MCF 10A (cell line): Measurements from ENCODE around the gene NELL1. TPM values are rescaled to one million over a fixed set of nuclear protein-coding genes. Genes with fewer than 3 reads are reported as not detected.

Source experiments
- BruUV-seq: library from RNA; stranded (reverse); fragments of 400-500 nt; replicated peaks from 2 replicates; lab custom pipeline; 2021; lab: Mats Ljungman, UMichigan
- CTCF ChIA-PET: fragments of 300-600 bp; sonication (Branson Sonifier 250); formaldehyde crosslinking; extraction: SDS; loops from one replicate; lab custom pipeline; 2021; ENCODE audit warnings: antibody characterized with exemption, inconsistent platforms; lab: Yijun Ruan, JAX
- POLR2A ChIA-PET: fragments of 300-600, 350-650 bp; sonication (Branson Sonifier 250); formaldehyde crosslinking; extraction: SDS; loops from one replicate; lab custom pipeline; 2020; ENCODE audit warnings: antibody characterized with exemption, inconsistent platforms; lab: Yijun Ruan, JAX
- DNase-seq: peaks from one replicate; pipeline ENCODE4 v3.0.0-alpha.2; 2018; ENCODE audit not compliant: unreplicated experiment
- H3K27ac Mint-ChIP-seq: one replicate; pipeline ENCODE4 v1.8.0; 2022; ENCODE audit warnings: mild to moderate bottlenecking, low read depth, mixed read lengths; ENCODE audit not compliant: unreplicated experiment
- H3K27me3 Mint-ChIP-seq: one replicate; pipeline ENCODE4 v1.8.0; 2022; ENCODE audit warnings: mixed read lengths; ENCODE audit not compliant: insufficient read depth, unreplicated experiment
- H3K36me3 Mint-ChIP-seq: one replicate; pipeline ENCODE4 v1.8.0; 2022; ENCODE audit warnings: mild to moderate bottlenecking, moderate library complexity, mixed read lengths; ENCODE audit not compliant: insufficient read depth, unreplicated experiment
- H3K4me1 Mint-ChIP-seq: one replicate; pipeline ENCODE4 v1.8.0; 2022; ENCODE audit warnings: mixed read lengths; ENCODE audit not compliant: insufficient read depth, unreplicated experiment
- H3K4me3 Mint-ChIP-seq: one replicate; pipeline ENCODE4 v1.8.0; 2022; ENCODE audit warnings: mild to moderate bottlenecking, moderate library complexity, mixed read lengths; ENCODE audit not compliant: unreplicated experiment
- H3K9me3 Mint-ChIP-seq: one replicate; pipeline ENCODE4 v1.8.0; 2022; ENCODE audit warnings: mixed read lengths; ENCODE audit not compliant: unreplicated experiment
- intact Hi-C: fragments of 100-400 bp; cut with micrococcal nuclease; formaldehyde crosslinking; loops from 2 replicates; pipeline ENCODE4 v1.14.1; 2022
- total RNA-seq: library from RNA; stranded (reverse); gene quantifications from 2 replicates; pipeline ENCODE4 v1.2.3, GENCODE V29; 2022
- TF ChIP-seq, protein P1 (sequence below): fragments of 200-600 bp; IDR thresholded peaks from one replicate; pipeline ENCODE4 v1.8.0; 2022; ENCODE audit warnings: antibody characterized with exemption, mild to moderate bottlenecking; ENCODE audit not compliant: unreplicated experiment

NELL1 gene
- total RNA-seq, 1 experiment from 2014 or later = not detected

- no peaks in the 10 kb centered on the region for H3K36me3 Mint-ChIP-seq
- H3K4me3 Mint-ChIP-seq = no peak overlapping the region
- no TSS peak for BruUV-seq
- no peak overlapping the region for H3K27ac Mint-ChIP-seq
- H3K4me1 Mint-ChIP-seq = no peaks in the 10 kb centered on the region
- no peak for DNase-seq
- H3K27me3 Mint-ChIP-seq = no peaks in the 10 kb centered on the region
- ChIA-PET CTCF (interaction anchor here (0.8 kb wide), 1 partner anchor 786 kb away, joined by 3 read pairs; no protein-coding TSS in a partner anchor), POLR2A (no interaction called here)
- intact Hi-C loops = no loop called here
- peaks cover 38% of the 10 kb centered on the region for H3K9me3 Mint-ChIP-seq
- TF ChIP-seq, protein P1, sequence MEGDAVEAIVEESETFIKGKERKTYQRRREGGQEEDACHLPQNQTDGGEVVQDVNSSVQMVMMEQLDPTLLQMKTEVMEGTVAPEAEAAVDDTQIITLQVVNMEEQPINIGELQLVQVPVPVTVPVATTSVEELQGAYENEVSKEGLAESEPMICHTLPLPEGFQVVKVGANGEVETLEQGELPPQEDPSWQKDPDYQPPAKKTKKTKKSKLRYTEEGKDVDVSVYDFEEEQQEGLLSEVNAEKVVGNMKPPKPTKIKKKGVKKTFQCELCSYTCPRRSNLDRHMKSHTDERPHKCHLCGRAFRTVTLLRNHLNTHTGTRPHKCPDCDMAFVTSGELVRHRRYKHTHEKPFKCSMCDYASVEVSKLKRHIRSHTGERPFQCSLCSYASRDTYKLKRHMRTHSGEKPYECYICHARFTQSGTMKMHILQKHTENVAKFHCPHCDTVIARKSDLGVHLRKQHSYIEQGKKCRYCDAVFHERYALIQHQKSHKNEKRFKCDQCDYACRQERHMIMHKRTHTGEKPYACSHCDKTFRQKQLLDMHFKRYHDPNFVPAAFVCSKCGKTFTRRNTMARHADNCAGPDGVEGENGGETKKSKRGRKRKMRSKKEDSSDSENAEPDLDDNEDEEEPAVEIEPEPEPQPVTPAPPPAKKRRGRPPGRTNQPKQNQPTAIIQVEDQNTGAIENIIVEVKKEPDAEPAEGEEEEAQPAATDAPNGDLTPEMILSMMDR = no peak
Observed at GRCh38 chr11:21353425-21353824, 684.0 kb downstream of the NELL1 start.

DNA sequence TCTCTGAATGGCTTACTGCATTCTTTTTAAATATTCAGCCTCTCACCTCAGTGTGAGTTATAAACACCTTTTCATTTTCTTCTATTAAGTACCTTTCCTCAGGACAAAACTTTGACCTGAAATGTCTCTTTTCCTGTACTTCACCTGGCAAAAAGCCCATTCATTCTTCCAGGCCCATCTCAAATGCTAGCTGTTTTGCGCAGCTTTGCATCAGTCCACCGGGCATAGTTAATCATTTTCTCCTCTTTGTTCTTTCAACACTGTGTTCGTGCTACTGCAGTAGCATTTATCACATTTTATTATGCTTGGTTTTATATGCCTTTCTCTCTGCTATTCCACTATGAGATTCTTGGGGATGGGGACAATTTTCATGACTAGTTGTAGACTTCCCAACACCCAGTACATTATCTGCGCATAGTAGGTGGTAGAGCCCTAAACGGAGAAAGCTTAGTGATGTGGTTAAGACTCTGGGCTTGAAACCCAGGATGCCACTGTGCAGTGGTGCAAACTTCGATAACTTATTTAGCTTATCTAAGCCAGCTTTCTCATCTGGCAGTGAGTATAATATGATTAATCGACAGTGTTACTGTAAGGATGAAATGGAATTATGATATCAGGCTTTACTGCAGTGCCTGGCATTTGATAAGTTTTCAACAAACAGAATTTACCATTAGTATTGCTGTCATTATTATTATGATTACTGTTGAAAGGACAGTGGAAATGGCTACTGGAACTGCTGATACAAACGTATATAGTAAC is 695.7 kb downstream of the NELL1 start:
- no peak for DNase-seq
- no TSS peak for BruUV-seq
- ChIA-PET POLR2A (no interaction called here), CTCF (no interaction called here)
- no peak overlapping the region for H3K4me3 Mint-ChIP-seq
- no peak overlapping the region for H3K27ac Mint-ChIP-seq
- H3K9me3 Mint-ChIP-seq = peaks cover 27% of the 10 kb centered on the region
- TF ChIP-seq, protein P1 = no peak
- intact Hi-C loops = no loop called here
- no peaks in the 10 kb centered on the region for H3K27me3 Mint-ChIP-seq
- no peaks in the 10 kb centered on the region for H3K36me3 Mint-ChIP-seq
- H3K4me1 Mint-ChIP-seq = no peaks in the 10 kb centered on the region

- intact Hi-C loops = no loop called here
- ChIA-PET CTCF (no interaction called here), POLR2A (no interaction called here)
- no peak for DNase-seq
- H3K36me3 Mint-ChIP-seq = no peaks in the 10 kb centered on the region
- no peak overlapping the region for H3K27ac Mint-ChIP-seq
- H3K9me3 Mint-ChIP-seq = peaks cover 5% of the 10 kb centered on the region
- TF ChIP-seq, protein P1 = no peak
- no TSS peak for BruUV-seq
- no peaks in the 10 kb centered on the region for H3K27me3 Mint-ChIP-seq
- H3K4me1 Mint-ChIP-seq = no peaks in the 10 kb centered on the region
- H3K4me3 Mint-ChIP-seq = no peak overlapping the region
Observed at GRCh38 chr11:21369947-21370346, 700.6 kb downstream of the NELL1 start.

- intact Hi-C loops = no loop called here
- H3K4me3 Mint-ChIP-seq = no peak overlapping the region
- TF ChIP-seq, protein P1 = no peak
Observed at GRCh38 chr11:21371044-21371443, 701.7 kb downstream of the NELL1 start.

More at GRCh38 chr11:21371044-21371443, 701.7 kb downstream of the NELL1 start:
- BruUV-seq = no TSS peak
- no peaks in the 10 kb centered on the region for H3K4me1 Mint-ChIP-seq
- H3K27ac Mint-ChIP-seq = no peak overlapping the region
- ChIA-PET CTCF (no interaction called here), POLR2A (no interaction called here)
- H3K9me3 Mint-ChIP-seq = peaks cover 5% of the 10 kb centered on the region
- no peak for DNase-seq
- H3K36me3 Mint-ChIP-seq = no peaks in the 10 kb centered on the region
- H3K27me3 Mint-ChIP-seq = no peaks in the 10 kb centered on the region
